Measurements from ENCODE around the gene ZFP92.

Gene ZFP92

DNA sequence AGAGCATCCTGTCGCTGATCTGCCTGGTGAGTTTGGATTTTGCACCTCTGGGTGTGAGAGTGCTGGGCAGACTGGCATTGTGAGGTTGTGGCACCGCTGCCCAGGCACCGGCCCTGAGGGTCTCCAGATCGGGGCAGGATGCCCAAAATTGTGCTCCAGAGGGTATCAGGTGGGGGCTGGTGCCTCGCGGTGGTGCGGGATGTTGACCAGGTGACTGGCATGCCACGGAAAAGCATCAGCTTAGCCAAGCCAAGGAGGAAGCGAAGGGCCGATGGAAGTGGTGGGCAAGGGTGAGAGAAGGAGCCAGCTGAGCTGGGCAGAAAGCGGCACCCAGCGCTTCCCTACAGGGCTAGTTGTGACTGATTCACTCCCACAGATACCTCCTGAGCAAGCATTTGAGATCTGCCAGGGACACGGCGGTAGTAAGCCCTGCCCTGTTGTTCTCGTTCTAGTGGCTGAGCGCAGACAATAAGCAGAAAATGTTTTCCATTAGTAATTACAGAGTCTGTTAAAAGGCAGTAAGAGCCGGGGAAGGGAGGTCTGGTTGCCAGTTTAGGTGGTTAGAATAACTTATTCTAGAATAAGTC lies 809 bp downstream of the ZFP92 start:
- Histone ChIP-seq H3K9ac (ENCODE audit: low read length) (no peak overlapping the region), H3K4me3 (ENCODE audit: low read length) (peak overlapping the region; percentile 47; the same call in 1 of the 2 replicates), H3K27ac (ENCODE audit: low read length) (no peak overlapping the region), H3K9me2 (replicated peaks; ENCODE audit: insufficient read depth, low read length) (no peaks in the 10 kb centered on the region), H4K20me1 (ENCODE audit: insufficient read depth, low read length) (no peaks in the 10 kb centered on the region), H3K4me1 (ENCODE audit: low read length) (no peaks in the 10 kb centered on the region), H3K9me3 (replicated peaks; ENCODE audit: insufficient read depth, low read length) (no peaks in the 10 kb centered on the region), H2AFZ (ENCODE audit: low read length) (no peak overlapping the region), H3K4me2 (ENCODE audit: low read depth, low read length) (peak overlapping the region; percentile 63), H3F3A (ENCODE audit: insufficient read depth, low read length) (no peaks in the 10 kb centered on the region), H3K79me2 (ENCODE audit: low read length) (no peaks in the 10 kb centered on the region), H3K36me3 (replicated peaks; ENCODE audit: insufficient read depth, low read length) (no peaks in the 10 kb centered on the region), H3K27me3 (replicated peaks; ENCODE audit: insufficient read depth, low read length) (0 out of 2 replicates have a peak, but pooled peaks cover 6% of the 10 kb centered on the region)
- DNase-seq: no peak
- no peak for TF ChIP-seq EZH2phosphoT487 (IDR thresholded peaks at IDR 0.05; ENCODE audit: low read length)
- TF ChIP-seq EZH2 (optimal IDR thresholded peaks at IDR 0.05; ENCODE audit: low read depth, low read length): no peak
- TF ChIP-seq CTCF (IDR thresholded peaks at IDR 0.05; ENCODE audit: low read length): no peak

GRCh38 chrX:153412746-153413720 lies 1.8 kb downstream of the ZFP92 start:
- H3K9ac ChIP-seq (ENCODE audit: low read length): no peak overlapping the region
- H3K4me2 ChIP-seq (ENCODE audit: low read depth, low read length): no peak overlapping the region
- no peaks in the 10 kb centered on the region for H3K79me2 ChIP-seq (ENCODE audit: low read length)
- H3K27ac ChIP-seq (ENCODE audit: low read length): no peak overlapping the region
- no peaks in the 10 kb centered on the region for H3K4me1 ChIP-seq (ENCODE audit: low read length)
- no peaks in the 10 kb centered on the region for H3F3A ChIP-seq (ENCODE audit: insufficient read depth, low read length)
- no peak for TF ChIP-seq EZH2 (optimal IDR thresholded peaks at IDR 0.05; ENCODE audit: low read depth, low read length)
- TF ChIP-seq EZH2phosphoT487 (IDR thresholded peaks at IDR 0.05; ENCODE audit: low read length): no peak
- no peak for TF ChIP-seq CTCF (IDR thresholded peaks at IDR 0.05; ENCODE audit: low read length)
- no peaks in the 10 kb centered on the region for H3K9me3 ChIP-seq (replicated peaks; ENCODE audit: insufficient read depth, low read length)
- 0 out of 2 replicates have a peak, but pooled peaks cover 6% of the 10 kb centered on the region for H3K27me3 ChIP-seq (replicated peaks; ENCODE audit: insufficient read depth, low read length)
- no peaks in the 10 kb centered on the region for H3K36me3 ChIP-seq (replicated peaks; ENCODE audit: insufficient read depth, low read length)
- H3K4me3 ChIP-seq (ENCODE audit: low read length): no peak overlapping the region
- no peaks in the 10 kb centered on the region for H3K9me2 ChIP-seq (replicated peaks; ENCODE audit: insufficient read depth, low read length)
- no peaks in the 10 kb centered on the region for H4K20me1 ChIP-seq (ENCODE audit: insufficient read depth, low read length)
- H2AFZ ChIP-seq (ENCODE audit: low read length): no peak overlapping the region
- no peak for DNase-seq

DNA sequence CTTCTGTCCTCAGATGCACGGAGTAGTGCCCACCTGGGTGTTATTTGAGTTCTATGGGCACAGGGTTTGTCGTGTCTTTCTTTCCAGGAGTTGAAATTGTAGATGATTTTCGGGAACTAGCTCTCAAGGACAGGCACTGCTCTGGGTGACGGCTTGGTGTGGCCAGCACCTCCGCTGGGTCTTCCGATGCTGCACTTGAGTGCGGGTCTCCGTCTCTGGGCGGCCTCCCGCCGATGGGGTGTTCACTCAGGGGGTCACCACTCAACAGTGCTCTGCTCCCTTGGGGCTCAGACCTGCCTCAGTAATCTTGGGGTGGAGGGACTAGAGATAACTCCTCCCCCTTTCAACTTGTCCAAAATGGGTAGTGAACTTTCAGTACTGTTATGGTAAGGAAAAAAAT lies 2.5 kb downstream of the ZFP92 start:
- Histone ChIP-seq H3K4me1 (ENCODE audit: low read length) (no peaks in the 10 kb centered on the region), H3K79me2 (ENCODE audit: low read length) (no peaks in the 10 kb centered on the region), H3K9ac (ENCODE audit: low read length) (no peak overlapping the region), H3K4me2 (ENCODE audit: low read depth, low read length) (no peak overlapping the region), H4K20me1 (ENCODE audit: insufficient read depth, low read length) (no peaks in the 10 kb centered on the region), H3K27ac (ENCODE audit: low read length) (no peak overlapping the region), H3K9me2 (replicated peaks; ENCODE audit: insufficient read depth, low read length) (no peaks in the 10 kb centered on the region), H3K9me3 (replicated peaks; ENCODE audit: insufficient read depth, low read length) (no peaks in the 10 kb centered on the region), H2AFZ (ENCODE audit: low read length) (no peak overlapping the region), H3K4me3 (ENCODE audit: low read length) (no peak overlapping the region), H3F3A (ENCODE audit: insufficient read depth, low read length) (no peaks in the 10 kb centered on the region), H3K27me3 (replicated peaks; ENCODE audit: insufficient read depth, low read length) (0 out of 2 replicates have a peak, but pooled peaks cover 6% of the 10 kb centered on the region), H3K36me3 (replicated peaks; ENCODE audit: insufficient read depth, low read length) (no peaks in the 10 kb centered on the region)
- no peak for TF ChIP-seq CTCF (IDR thresholded peaks at IDR 0.05; ENCODE audit: low read length)
- no peak for TF ChIP-seq EZH2phosphoT487 (IDR thresholded peaks at IDR 0.05; ENCODE audit: low read length)
- no peak for TF ChIP-seq EZH2 (optimal IDR thresholded peaks at IDR 0.05; ENCODE audit: low read depth, low read length)
- no peak for DNase-seq

Measured in MM.1S (cell line).